OCI-LY1 (cell line): Measurements from ENCODE around the gene SEZ6.

ENCODE experiments used
- H2AFZ ChIP-seq: fragments of 200-600 bp; sonication (generic), shearing (Covaris generic); 2 replicates; pipeline ENCODE4 v1.6.0; 2014; ENCODE audit warnings: antibody characterized with exemption, mild to moderate bottlenecking, low read length
- H3F3A ChIP-seq: fragments of 200-600 bp; sonication (generic), shearing (Covaris generic); 2 replicates; pipeline ENCODE4 v1.6.0; 2014; ENCODE audit warnings: mild to moderate bottlenecking, antibody characterized with exemption, low read length, moderate library complexity; ENCODE audit not compliant: insufficient read depth
- H3K27ac ChIP-seq: fragments of 200-600 bp; sonication (generic); 2 replicates; pipeline ENCODE4 v1.5.1; 2014; ENCODE audit warnings: low read length, mixed run types, mild to moderate bottlenecking, low read depth; ENCODE audit not compliant: poor library complexity, severe bottlenecking
- H3K27me3 ChIP-seq: fragments of 200-600 bp; sonication (generic); 2 replicates; pipeline ENCODE4 v1.6.0; 2014; ENCODE audit warnings: antibody characterized with exemption, mild to moderate bottlenecking, low read length, moderate library complexity; ENCODE audit not compliant: insufficient read depth
- H3K36me3 ChIP-seq: fragments of 200-600 bp; sonication (generic); 2 replicates; pipeline ENCODE4 v1.6.1; 2014; ENCODE audit warnings: mild to moderate bottlenecking, antibody characterized with exemption, low read length, moderate library complexity, mixed read lengths; ENCODE audit not compliant: insufficient read depth
- H3K4me1 ChIP-seq: fragments of 200-600 bp; sonication (generic); 2 replicates; pipeline ENCODE4 v1.5.1; 2014; ENCODE audit warnings: mild to moderate bottlenecking, low read length, moderate library complexity; ENCODE audit not compliant: insufficient read depth, severe bottlenecking
- H3K4me2 ChIP-seq: fragments of 200-600 bp; sonication (generic), shearing (Covaris generic); 2 replicates; pipeline ENCODE4 v1.6.1; 2014; ENCODE audit warnings: low read length
- H3K4me3 ChIP-seq: fragments of 200-600 bp; sonication (generic); 2 replicates; pipeline ENCODE4 v1.5.1; 2014; ENCODE audit warnings: low read length, low read depth, mild to moderate bottlenecking, mixed read lengths; ENCODE audit not compliant: poor library complexity, severe bottlenecking
- H3K79me2 ChIP-seq: fragments of 200-600 bp; shearing (Covaris generic); 2 replicates; pipeline ENCODE4 v1.6.1; 2016; ENCODE audit warnings: mixed run types, low read length, mixed read lengths; ENCODE audit not compliant: insufficient read depth
- H3K9ac ChIP-seq: fragments of 200-600 bp; sonication (generic), shearing (Covaris generic); 2 replicates; pipeline ENCODE4 v1.6.1; 2014; ENCODE audit warnings: mild to moderate bottlenecking, low read length, mixed read lengths
- H3K9me2 ChIP-seq: fragments of 200-600 bp; sonication (generic), shearing (Covaris generic); 2 replicates; pipeline ENCODE4 v1.6.1; 2014; ENCODE audit warnings: low read depth, mild to moderate bottlenecking, low read length, mixed read lengths
- H3K9me3 ChIP-seq: fragments of 200-600 bp; shearing (Covaris generic); 2 replicates; pipeline ENCODE4 v1.6.1; 2014; ENCODE audit warnings: low read length, mixed read lengths
- H4K20me1 ChIP-seq: fragments of 200-600 bp; sonication (generic), shearing (Covaris generic); 2 replicates; pipeline ENCODE4 v1.6.0; 2016; ENCODE audit warnings: mild to moderate bottlenecking, low read length; ENCODE audit not compliant: insufficient read depth
- CTCF ChIP-seq: fragments of 200-600 bp; sonication (generic), shearing (Covaris generic); IDR thresholded peaks from 2 replicates; pipeline ENCODE4 v1.5.1; 2017; ENCODE audit warnings: mild to moderate bottlenecking, antibody characterized with exemption, low read length, moderate library complexity, mixed read lengths
- EZH2 ChIP-seq: fragments of 200-600 bp; sonication (generic), shearing (Covaris generic); IDR thresholded peaks from 2 replicates; pipeline ENCODE4 v1.8.0; 2017; ENCODE audit warnings: borderline replicate concordance, mixed run types, mild to moderate bottlenecking, antibody characterized with exemption, low read length, moderate library complexity, mixed read lengths

The SEZ6 gene

GRCh38 chr17:28978356-28978964 is 27.4 kb downstream of the SEZ6 start:
- Histone ChIP-seq H4K20me1 (no peaks in the 10 kb centered on the region), H3K9me2 (no peaks in the 10 kb centered on the region), H3K27me3 (peaks cover 14% of the 10 kb centered on the region; the same call in 1 of the 2 replicates), H3K9me3 (no peaks in the 10 kb centered on the region), H3F3A (no peaks in the 10 kb centered on the region), H3K79me2 (no peaks in the 10 kb centered on the region), H3K36me3 (no peaks in the 10 kb centered on the region), H3K4me1 (peaks cover 11% of the 10 kb centered on the region), H3K9ac (no peak overlapping the region), H2AFZ (no peak overlapping the region), H3K4me2 (no peak overlapping the region), H3K27ac (no peak overlapping the region), H3K4me3 (no peak overlapping the region)
- TF ChIP-seq EZH2 (no peak), CTCF (no peak)

GRCh38 chr17:28977659-28978355 is 28.0 kb downstream of the SEZ6 start:
- no peak overlapping the region for H3K9ac ChIP-seq
- no peaks in the 10 kb centered on the region for H3K9me2 ChIP-seq
- no peak overlapping the region for H3K4me3 ChIP-seq
- no peak overlapping the region for H3K27ac ChIP-seq
- H3K4me1 ChIP-seq, result peaks cover 9% of the 10 kb centered on the region
- H3K4me2 ChIP-seq, result no peak overlapping the region
- H3K79me2 ChIP-seq, result no peaks in the 10 kb centered on the region
- TF ChIP-seq EZH2 (no peak), CTCF (no peak)
- no peaks in the 10 kb centered on the region for H3K36me3 ChIP-seq
- H4K20me1 ChIP-seq, result no peaks in the 10 kb centered on the region
- no peak overlapping the region for H2AFZ ChIP-seq
- no peaks in the 10 kb centered on the region for H3F3A ChIP-seq
- H3K9me3 ChIP-seq, result no peaks in the 10 kb centered on the region
- peaks cover 14% of the 10 kb centered on the region; the same call in 1 of the 2 replicates for H3K27me3 ChIP-seq

- peaks cover 14% of the 10 kb centered on the region; the same call in 1 of the 2 replicates for H3K27me3 ChIP-seq
- no peak for TF ChIP-seq CTCF
- TF ChIP-seq EZH2, result no peak
- H2AFZ ChIP-seq, result no peak overlapping the region
- H3F3A ChIP-seq, result no peaks in the 10 kb centered on the region
- no peaks in the 10 kb centered on the region for H3K79me2 ChIP-seq
- H3K9ac ChIP-seq, result no peak overlapping the region
- no peak overlapping the region for H3K27ac ChIP-seq
- H3K4me1 ChIP-seq, result no peaks in the 10 kb centered on the region
- no peaks in the 10 kb centered on the region for H3K9me2 ChIP-seq
- H3K36me3 ChIP-seq, result no peaks in the 10 kb centered on the region
- H3K9me3 ChIP-seq, result no peaks in the 10 kb centered on the region
- no peaks in the 10 kb centered on the region for H4K20me1 ChIP-seq
- no peak overlapping the region for H3K4me2 ChIP-seq
- H3K4me3 ChIP-seq, result no peak overlapping the region
These were observed 30.2 kb downstream of the SEZ6 start for GRCh38 chr17:28975646-28976045.
